Activated T-cell treated with anti-CD3 and anti-CD28 coated beads for 48 hours (primary cell): ENCODE data around the gene TFR2.

Source experiments
- DNase-seq: peaks from one replicate; pipeline ENCODE4 v3.0.0-alpha.2; 2020; ENCODE audit warnings: low read depth

The TFR2 gene

GRCh38 chr7:100572281-100572948 lies 68.9 kb downstream of the TFR2 start:
- no peak for DNase-seq

- no peak for DNase-seq
Observed at GRCh38 chr7:100571829-100572116, 69.6 kb downstream of the TFR2 start.

- DNase-seq, result no peak
Observed at GRCh38 chr7:100570954-100571828, 70.2 kb downstream of the TFR2 start.
